Astrocyte of the hippocampus (primary cell): ENCODE data around the gene GPR146.

Source experiments
- DNase-seq: peaks from one replicate; pipeline ENCODE4 v3.0.0; 2011; ENCODE audit warnings: low read depth, low spot score

The GPR146 gene

DNA sequence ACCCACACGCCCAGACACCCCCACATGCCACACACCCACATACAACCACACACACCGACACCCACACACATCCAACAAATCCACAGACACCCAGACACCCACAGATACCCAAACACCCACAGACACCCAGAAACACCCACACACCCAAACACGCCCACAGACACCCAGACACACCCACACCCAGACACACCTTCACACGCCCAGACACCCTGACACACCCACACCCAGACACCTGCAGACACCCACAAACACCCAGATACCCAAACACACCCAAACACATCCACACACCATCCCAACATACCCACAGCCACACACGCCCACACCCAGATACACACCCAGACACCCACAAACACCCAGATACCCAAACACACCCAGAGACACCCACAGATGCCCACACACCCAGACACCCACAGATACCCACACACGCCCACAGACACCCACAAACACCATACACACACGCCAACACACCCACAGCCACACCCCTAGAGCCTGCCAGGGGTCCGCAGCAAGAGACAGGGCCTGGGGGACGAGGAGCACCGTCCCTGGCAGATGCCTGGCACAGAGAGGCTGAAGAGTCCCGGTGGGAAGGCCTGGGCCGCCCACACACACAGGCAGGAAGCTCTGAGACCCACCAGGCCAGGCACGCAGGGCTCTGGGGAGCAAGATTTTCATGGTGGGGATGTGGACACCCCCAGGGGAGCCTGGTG, 32.9 kb upstream of the GPR146 start:
- DNase-seq, result no peak

DNA sequence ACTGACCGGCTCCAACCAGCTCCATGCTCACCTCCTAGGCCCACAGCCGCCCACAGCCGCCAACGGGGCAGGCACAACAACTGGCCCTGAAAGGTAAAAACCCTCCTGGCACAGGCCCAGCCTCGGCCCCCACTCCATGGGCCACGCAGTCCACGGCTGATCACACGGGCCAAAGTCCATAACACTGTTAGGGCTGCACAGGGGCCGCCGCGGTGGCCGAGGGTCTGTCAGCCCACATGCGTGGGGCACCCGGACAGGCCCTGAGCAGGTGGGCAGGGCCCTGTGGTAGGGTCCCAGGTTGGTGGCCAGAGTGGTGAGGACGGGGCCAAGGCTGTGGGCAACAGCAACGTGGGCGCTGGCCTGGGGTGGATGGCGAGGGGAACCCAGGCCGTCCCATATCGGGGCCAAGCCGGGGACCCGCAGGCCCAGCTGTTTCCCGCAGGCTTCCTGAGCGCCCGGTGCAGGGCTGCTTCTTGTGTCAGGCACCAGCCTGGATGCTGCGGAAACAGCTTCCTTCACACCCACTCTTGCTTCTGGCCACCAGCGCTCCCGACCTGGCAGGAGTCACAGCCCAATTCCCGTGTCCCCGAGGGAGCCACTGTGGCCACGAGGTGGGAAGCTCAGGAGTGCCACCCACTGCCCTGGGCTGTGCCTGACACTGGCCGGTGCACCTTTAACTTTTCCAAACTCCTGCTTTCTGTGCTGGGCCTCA, 32.2 kb upstream of the GPR146 start:
- no peak for DNase-seq

DNA sequence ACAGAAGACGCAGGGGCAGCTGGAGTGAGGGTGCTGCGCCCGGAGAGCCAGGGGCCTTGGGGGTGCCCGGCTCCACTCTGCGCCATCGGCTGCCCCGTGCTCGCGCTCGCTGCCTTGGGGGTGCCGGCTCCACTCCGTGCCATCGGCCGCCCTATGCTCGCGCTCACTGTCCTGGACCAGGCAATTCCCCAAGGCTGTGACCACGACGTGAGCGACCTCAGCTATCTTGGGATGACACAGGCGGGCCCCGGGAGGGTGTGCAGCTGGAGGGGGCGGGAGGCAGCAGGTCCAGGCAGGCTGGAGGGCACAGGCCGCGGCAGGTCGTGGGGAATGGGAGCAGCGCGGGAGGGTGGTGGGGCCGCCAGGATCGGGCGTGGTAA, 31.6 kb upstream of the GPR146 start:
- DNase-seq, result no peak

DNA sequence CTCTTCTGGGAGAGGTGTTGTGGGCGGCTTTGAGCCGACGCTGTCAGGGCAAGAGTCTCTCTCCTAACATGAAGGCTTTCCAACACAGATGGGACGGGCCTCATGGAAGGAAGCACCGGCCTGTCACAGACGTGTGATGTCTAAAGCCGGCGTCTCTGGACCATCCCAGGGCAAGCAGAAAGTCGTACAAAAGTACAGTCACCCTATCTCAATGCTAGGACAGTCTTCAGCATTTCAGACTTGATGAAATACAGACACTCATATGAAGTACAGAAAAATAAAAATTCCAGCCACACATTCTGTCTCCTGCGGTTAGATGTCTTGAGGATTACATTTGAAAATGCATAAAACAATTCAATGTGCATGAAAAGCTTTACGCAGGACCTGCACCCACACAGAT, 30.8 kb upstream of the GPR146 start:
- no peak for DNase-seq

GRCh38 chr7:1014681-1015080, 29.7 kb upstream of the GPR146 start:
- no peak for DNase-seq

- DNase-seq, result no peak
Observed at GRCh38 chr7:1015196-1016121, 28.9 kb upstream of the GPR146 start.

- no peak for DNase-seq
Observed at GRCh38 chr7:1016577-1017531, 27.5 kb upstream of the GPR146 start.

DNA sequence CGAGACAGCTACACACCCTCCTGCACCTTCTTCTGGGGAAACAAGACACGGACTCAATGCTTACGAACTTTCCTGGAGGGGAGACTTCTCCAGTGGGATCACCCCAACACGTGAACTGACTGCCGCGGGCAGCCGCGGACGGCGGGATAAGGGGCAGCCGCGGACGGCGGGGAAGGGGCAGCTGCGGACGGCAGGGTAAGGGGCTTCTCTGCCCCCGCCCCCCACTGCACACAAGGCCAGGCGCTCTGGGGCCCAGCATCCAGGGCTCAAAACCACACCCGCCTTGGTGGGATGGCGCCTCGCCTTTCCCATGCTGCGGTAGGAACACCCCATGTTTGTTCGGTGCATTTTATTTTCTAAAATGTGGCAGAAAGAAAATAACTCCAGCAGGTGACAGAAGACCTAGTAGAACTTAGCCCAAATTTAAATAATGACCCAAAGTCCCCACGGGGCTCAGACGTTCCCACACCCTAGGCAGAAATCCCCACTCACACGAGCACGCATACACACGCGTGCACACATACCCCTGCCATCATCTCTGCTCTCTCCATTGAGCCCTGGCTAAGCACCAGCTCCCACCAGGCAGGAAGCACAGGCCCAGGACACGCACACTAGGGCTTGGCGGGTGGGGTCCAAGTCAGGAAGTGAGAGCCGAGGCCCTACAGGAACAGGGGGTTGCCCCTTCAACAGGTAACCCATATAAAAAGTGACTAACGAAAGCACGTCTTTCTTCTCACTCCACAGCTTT, 26.6 kb upstream of the GPR146 start:
- DNase-seq, result no peak

GRCh38 chr7:1018334-1018695, 26.0 kb upstream of the GPR146 start:
- no peak for DNase-seq

DNA sequence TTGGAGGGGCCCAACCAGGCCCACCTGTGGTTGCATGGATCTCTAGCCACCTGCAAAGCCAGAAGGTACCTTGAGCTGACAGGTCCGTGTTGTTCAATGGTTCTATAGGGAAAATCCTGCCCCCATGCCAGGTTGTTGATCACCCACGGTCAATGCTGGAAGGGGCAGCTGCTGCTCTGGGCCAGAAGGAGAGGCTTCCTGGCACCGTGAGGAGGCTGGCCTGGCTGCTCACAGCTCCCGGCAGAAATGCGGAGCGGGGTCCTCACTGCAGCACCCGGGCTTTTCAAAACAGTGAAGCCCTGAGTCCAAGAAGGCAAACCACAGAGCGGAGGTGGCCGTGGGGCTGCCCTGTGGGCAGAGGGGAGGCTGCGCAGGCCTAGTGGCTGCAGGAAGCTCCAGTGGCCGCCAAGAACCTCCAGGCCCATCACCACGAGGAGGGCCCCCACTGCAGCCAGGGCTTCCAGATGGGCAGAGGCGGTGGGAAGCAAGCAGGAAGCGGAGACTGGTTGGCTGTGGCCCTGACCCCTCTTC, 25.0 kb upstream of the GPR146 start:
- DNase-seq, result no peak

GRCh38 chr7:1019789-1020610, 24.3 kb upstream of the GPR146 start:
- no peak for DNase-seq

DNA sequence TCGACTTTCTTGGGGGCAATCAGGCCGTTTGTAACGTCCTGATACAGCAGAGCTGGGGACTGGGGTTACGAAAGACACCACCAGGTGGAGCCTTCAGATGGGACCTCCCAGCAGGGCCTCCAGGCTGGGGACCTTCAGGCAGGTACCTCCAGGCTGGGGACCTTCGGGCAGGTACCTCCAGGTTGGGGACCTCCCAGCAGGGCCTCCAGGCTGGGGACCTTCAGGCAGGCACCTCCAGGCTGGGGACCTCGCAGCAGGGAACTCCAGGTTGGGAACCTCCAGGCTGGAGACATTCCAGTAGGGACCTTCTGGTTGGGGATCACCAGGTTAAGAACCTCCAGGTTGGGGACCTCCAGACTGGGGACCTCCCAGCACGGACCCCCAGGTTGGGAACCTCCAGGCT, 23.5 kb upstream of the GPR146 start:
- no peak for DNase-seq

GRCh38 chr7:1021366-1021765, 23.0 kb upstream of the GPR146 start:
- DNase-seq, result no peak

DNA sequence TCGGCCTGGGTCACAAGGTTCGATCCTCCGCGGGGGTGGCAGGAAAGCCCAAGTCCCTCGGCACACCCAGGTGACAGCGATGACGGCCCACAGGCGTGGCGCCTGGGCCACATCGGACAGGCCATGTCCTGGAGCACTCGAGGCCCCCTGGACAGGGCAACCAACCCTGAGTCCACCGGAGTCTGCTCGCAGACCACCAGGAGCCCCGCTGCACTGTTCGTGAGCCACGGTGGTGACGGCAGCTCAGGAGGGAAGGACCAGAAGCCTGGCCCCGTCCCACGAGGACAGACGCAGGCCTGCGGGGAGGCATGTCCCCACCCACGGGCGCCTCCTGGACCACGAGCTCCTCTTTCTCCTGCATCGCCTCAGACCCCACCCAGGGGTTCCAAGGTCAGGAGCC, 22.4 kb upstream of the GPR146 start:
- no peak for DNase-seq

- no peak for DNase-seq
Observed at GRCh38 chr7:1022356-1022755, 22.0 kb upstream of the GPR146 start.

GRCh38 chr7:1022801-1023465, 21.4 kb upstream of the GPR146 start:
- no peak for DNase-seq

GRCh38 chr7:1024331-1024841, 20.0 kb upstream of the GPR146 start:
- no peak for DNase-seq

DNA sequence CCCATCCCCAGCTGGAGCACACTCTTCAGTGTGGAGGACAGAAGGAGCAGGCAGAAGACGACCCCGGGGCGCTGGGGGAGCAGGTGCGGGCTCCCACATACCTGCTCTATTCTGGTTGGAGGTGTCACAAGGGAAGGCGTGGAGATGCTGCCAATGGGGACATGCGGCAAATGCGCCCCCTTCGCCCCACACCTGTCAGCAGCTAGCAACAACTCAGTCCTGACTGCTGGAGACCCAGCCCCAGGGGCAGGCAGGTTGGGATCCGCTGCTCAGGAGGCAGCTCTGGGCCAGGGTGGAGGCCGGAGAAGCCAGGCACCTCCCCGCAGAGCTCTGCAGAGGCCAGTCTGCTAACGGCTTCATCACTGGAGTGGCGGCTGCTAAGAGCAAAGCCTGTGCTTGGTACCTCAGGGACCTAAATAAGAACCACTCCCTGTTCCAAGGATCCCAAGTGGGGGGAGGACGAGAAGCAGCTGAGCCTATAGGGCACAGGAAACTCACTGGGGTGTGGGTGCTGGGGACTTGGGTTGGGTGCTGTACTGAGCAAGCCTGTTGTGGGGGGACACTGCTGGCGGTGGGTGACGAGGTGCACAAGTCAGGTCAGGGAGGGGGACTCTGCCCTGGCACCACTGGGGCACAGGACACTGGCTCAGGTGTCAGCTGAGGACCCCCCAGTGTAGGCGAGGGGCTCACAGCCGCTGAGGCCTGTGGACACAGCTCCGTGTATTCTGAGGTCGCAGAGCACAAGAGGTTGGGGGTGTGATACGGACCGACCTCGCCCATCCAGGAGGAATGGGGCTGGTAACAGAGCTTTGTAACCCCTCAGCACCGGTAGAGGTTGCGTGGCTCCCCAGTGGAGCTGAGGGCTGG, 19.2 kb upstream of the GPR146 start:
- DNase-seq, result no peak
